Kidney (tissue), 14 donors: ENCODE measurements around the gene STOX1. TPM values are rescaled to one million over a fixed set of nuclear protein-coding genes. Genes with fewer than 3 reads are reported as not detected.

Experiments
- DNase-seq, 5 donors: peaks; one replicate each; pipeline ENCODE4 v3.0.0-alpha.2; 2013 to 2020
- FAIRE-seq: peaks from 2 replicates; lab custom pipeline; 2012; peaks lifted over from hg19 to GRCh38; lab: Jason Lieb, UNC
- H3K27ac ChIP-seq, 2 donors: one replicate each; pipeline ENCODE4 v1.7.0; 2013; ENCODE audit warnings: low read depth in 2 of 2, low read length in 2 of 2, inconsistent platforms in 1 of 2
- H3K27me3 ChIP-seq: one replicate; pipeline ENCODE4 v1.7.1; 2013; ENCODE audit warnings: low read length, inconsistent platforms; ENCODE audit not compliant: control insufficient read depth, insufficient read depth
- H3K36me3 ChIP-seq, 3 donors: one replicate each; pipeline versions ENCODE4 v1.7.0 to v1.7.1; 2013; ENCODE audit warnings: low read length in 3 of 3, control low read depth in 1 of 3, inconsistent platforms in 1 of 3; ENCODE audit not compliant: insufficient read depth in 3 of 3, control insufficient read depth in 2 of 3
- H3K4me1 ChIP-seq, 3 donors: one replicate each; pipeline versions ENCODE4 v1.7.0 to v1.7.1; 2013; ENCODE audit warnings: low read length in 3 of 3, inconsistent platforms in 1 of 3, low read depth in 1 of 3; ENCODE audit not compliant: control insufficient read depth in 2 of 3, insufficient read depth in 2 of 3
- H3K4me3 ChIP-seq, 3 donors: one replicate each; pipeline versions ENCODE4 v1.7.0 to v1.8.1; 2013; ENCODE audit warnings: low read length in 3 of 3, control low read depth in 1 of 3, inconsistent platforms in 1 of 3
- H3K9ac ChIP-seq, 3 donors: one replicate each; pipeline versions ENCODE4 v1.7.0 to v1.7.1; 2013; ENCODE audit warnings: low read length in 3 of 3, control low read depth in 1 of 3, inconsistent platforms in 1 of 3
- H3K9me3 ChIP-seq, 3 donors: one replicate each; pipeline versions ENCODE4 v1.7.0 to v1.7.1; 2013; ENCODE audit warnings: low read length in 3 of 3, control low read depth in 1 of 3, inconsistent platforms in 1 of 3; ENCODE audit not compliant: control insufficient read depth in 2 of 3, insufficient read depth in 1 of 3
- CTCF ChIP-seq: IDR thresholded peaks from 3 replicates; pipeline ENCODE4 v1.5.1; 2012; ENCODE audit warnings: mild to moderate bottlenecking, moderate library complexity, borderline replicate concordance; ENCODE audit not compliant: insufficient read depth; ENCODE audit errors: extremely low read depth
- intact Hi-C: fragments of 100-400 bp; cut with DNase I; formaldehyde crosslinking; loops from one replicate; pipeline ENCODE4 v1.11.1; 2022
- polyA plus RNA-seq: library from polyadenylated mRNA; stranded (reverse); fragments of 350-450 nt; fragmentation: Illumina TruSeq; extraction: RNeasy Lipid Tissue Mini Kit (QIAGEN cat#74804); gene quantifications from one replicate; pipeline ENCODE4 v1.2.3, GENCODE V29; 2014; ENCODE audit warnings: low read depth, low replicate concordance; ENCODE audit not compliant: insufficient read depth
- total RNA-seq: library from RNA; stranded (reverse); fragmentation: NEBNext Ultra II Directional; extraction: Animal tissue kit (Norgen Biotek cat#: 25700); gene quantifications from one replicate; pipeline ENCODE4 v1.2.1, GENCODE V29; 2021
- donor health status: control.
- donor health status: control.
- donor health status: control.
- donor health status: control.
- donor health status: control.
- donor health status: DM: yes; HTN: yes; CAD: no.
- donor health status: Normal renal cell carcinoma (clear cell type).

STOX1 gene
- total and polyA plus RNA-seq, 2 donors from 2014 or later = 1.5 TPM

DNA sequence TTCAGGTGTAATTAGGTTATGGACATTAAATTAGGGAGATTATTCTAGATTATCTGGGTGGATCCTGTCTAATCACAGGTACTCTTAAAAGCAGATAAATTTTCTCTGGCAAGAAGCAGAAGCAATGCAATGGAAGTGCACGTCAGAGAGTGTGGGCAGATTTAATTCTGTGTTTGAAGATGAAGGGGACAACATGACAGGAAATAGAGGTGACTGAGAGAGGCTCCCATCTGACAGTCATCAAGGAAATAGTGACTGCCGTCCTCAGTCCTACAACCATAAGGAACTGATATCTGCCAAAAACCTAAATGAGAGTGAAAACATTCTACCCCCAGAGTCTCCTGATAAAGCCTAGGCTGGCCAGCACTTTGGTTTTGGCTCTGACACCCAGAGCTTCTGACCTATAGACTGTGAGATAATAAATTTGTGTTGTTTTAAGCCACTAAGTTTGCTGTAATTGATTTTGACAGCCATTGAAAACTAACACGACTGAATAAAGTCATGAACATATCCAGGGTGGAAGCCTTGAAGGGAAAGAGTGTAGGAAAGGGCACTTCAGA lies 43.3 kb downstream of the STOX1 start:
- FAIRE-seq = no peak
- H3K27ac ChIP-seq = no peak overlapping the region
- no peak overlapping the region for H3K9ac ChIP-seq
- TF ChIP-seq CTCF = no peak
- no peak overlapping the region for H3K4me3 ChIP-seq
- no peaks in the 10 kb centered on the region for H3K9me3 ChIP-seq
- H3K4me1 ChIP-seq = peaks cover 0 to 10% (median 2%) of the 10 kb centered on the region in 3 donors
- H3K27me3 ChIP-seq = no peaks in the 10 kb centered on the region
- no peaks in the 10 kb centered on the region for H3K36me3 ChIP-seq
- intact Hi-C loops = no loop called here
- DNase-seq = no peak

- DNase-seq = peak in 3 of 5 donors; percentile 48 to 59 (median 51)
- Histone ChIP-seq H3K4me3 (no peak overlapping the region), H3K27ac (no peak overlapping the region), H3K36me3 (no peaks in the 10 kb centered on the region), H3K27me3 (no peaks in the 10 kb centered on the region), H3K9ac (no peak overlapping the region), H3K4me1 (peaks cover 0 to 10% (median 2%) of the 10 kb centered on the region in 3 donors), H3K9me3 (no peaks in the 10 kb centered on the region)
- no peak for TF ChIP-seq CTCF
- intact Hi-C loops = no loop called here
- FAIRE-seq = no peak
These were observed 43.9 kb downstream of the STOX1 start for GRCh38 chr10:68871105-68871711.

DNA sequence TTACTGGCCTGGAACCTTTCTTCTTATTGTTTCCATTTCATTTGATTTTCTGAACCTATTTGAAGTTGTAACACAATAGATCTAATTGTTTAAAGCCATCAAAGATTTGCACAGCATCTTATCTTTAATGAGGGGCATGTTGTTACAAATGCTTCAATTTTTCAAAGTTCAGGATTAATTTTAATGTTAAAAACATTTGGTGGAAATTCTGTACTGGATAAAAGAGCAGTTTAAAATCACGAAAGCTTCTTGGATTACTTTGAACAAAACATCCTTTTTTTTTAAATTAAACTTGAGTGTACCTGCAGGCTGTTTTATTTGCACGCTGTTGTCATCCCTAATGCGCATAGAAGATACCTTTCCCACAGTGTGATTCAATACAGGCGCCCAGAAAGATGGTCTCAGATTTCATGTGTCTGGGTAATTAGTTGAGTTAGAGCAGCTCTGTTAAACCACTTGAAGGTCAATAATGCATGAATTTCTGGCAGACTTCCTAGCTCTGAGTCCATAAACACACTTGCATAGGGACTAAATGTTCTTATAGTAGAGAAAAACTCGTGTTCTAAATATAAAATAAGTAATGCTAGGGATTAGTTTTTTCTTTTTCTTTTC lies 44.5 kb downstream of the STOX1 start:
- Histone ChIP-seq H3K9me3 (no peaks in the 10 kb centered on the region), H3K27ac (no peak overlapping the region), H3K4me1 (peaks cover 0 to 13% (median 2%) of the 10 kb centered on the region in 3 donors), H3K9ac (no peak overlapping the region), H3K36me3 (no peaks in the 10 kb centered on the region), H3K4me3 (no peak overlapping the region), H3K27me3 (no peaks in the 10 kb centered on the region)
- intact Hi-C loops = no loop called here
- peak; percentile 51 for FAIRE-seq
- TF ChIP-seq CTCF = no peak
- DNase-seq = peak in 4 of 5 donors; percentile 53 to 96 (median 76)
